B cell (primary cell): ENCODE results near the gene KIAA0319L.
"Not testable (repeated sequence)": the region's sequence is repeated elsewhere in the genome, so short reads cannot be mapped to it uniquely, and the experiment has no call there.

Experiments used
- EZH2 ChIP-seq: IDR thresholded peaks from 2 replicates; pipeline ENCODE4 v1.6.1; 2012; ENCODE audit warnings: borderline replicate concordance, low read depth, mild to moderate bottlenecking, moderate library complexity, low read length; ENCODE audit not compliant: insufficient read depth, poor library complexity, severe bottlenecking
- TF ChIP-seq, protein P1 (sequence below): fragments of 200-600 bp; IDR thresholded peaks from one replicate; pipeline ENCODE4 v1.8.0; 2022; ENCODE audit warnings: antibody characterized with exemption, mild to moderate bottlenecking

DNA sequence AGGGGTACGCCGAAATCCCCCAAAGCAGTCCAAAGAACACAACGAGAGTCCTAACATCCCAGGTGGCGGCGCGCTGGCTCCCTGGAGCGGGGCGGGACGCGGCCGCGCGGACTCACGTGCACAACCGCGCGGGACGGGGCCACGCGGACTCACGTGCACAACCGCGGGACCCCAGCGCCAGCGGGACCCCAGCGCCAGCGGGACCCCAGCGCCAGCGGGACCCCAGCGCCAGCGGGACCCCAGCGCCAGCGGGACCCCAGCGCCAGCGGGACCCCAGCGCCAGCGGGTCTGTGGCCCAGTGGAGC, 19.5 kb upstream of the KIAA0319L start:
- TF ChIP-seq, protein P1, sequence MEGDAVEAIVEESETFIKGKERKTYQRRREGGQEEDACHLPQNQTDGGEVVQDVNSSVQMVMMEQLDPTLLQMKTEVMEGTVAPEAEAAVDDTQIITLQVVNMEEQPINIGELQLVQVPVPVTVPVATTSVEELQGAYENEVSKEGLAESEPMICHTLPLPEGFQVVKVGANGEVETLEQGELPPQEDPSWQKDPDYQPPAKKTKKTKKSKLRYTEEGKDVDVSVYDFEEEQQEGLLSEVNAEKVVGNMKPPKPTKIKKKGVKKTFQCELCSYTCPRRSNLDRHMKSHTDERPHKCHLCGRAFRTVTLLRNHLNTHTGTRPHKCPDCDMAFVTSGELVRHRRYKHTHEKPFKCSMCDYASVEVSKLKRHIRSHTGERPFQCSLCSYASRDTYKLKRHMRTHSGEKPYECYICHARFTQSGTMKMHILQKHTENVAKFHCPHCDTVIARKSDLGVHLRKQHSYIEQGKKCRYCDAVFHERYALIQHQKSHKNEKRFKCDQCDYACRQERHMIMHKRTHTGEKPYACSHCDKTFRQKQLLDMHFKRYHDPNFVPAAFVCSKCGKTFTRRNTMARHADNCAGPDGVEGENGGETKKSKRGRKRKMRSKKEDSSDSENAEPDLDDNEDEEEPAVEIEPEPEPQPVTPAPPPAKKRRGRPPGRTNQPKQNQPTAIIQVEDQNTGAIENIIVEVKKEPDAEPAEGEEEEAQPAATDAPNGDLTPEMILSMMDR, result not testable (repeated sequence)
- TF ChIP-seq EZH2, result not testable (repeated sequence)
